DOHH2 (cell line): Measurements from ENCODE around the gene AP3D1.
"Not testable (repeated sequence)": the region's sequence is repeated elsewhere in the genome, so short reads cannot be mapped to it uniquely, and the experiment has no call there.

Experiments
- CTCF ChIP-seq: fragments of 200-600 bp; sonication (generic); IDR thresholded peaks from one replicate; pipeline ENCODE4 v1.5.1; 2014; ENCODE audit warnings: antibody characterized with exemption, mild to moderate bottlenecking, low read depth, low read length; ENCODE audit not compliant: poor library complexity, severe bottlenecking
- EZH2phosphoT487 ChIP-seq: fragments of 200-600 bp; sonication (generic); IDR thresholded peaks from 2 replicates; pipeline ENCODE4 v1.6.1; 2017; ENCODE audit warnings: borderline replicate concordance, mild to moderate bottlenecking, antibody characterized with exemption, low read length, moderate library complexity, mixed read lengths

- not testable (repeated sequence) for TF ChIP-seq CTCF, EZH2phosphoT487
Measured at GRCh38 chr19:2128252-2128651, 23.1 kb downstream of the AP3D1 start.
